ENCODE data around the gene ZBTB7B.

ZBTB7B gene

GRCh38 chr1:155008015-155008941, 5.7 kb downstream of the ZBTB7B start (continued):
- TF ChIP-seq SP3 (tag by site-specific recombination; IDR thresholded peaks at IDR 0.05) (peak; percentile 46), ZFP69B (tag by site-specific recombination; IDR thresholded peaks at IDR 0.05) (0 out of 2 replicates have a peak, but pooled peaks have one; percentile 23), GLIS2 (tag by site-specific recombination; IDR thresholded peaks at IDR 0.05) (peak; percentile 21; the same call in 1 of the 2 replicates), PRDM10 (tag by site-specific recombination; IDR thresholded peaks at IDR 0.05) (peak; percentile 49), TCF7L2 (IDR thresholded peaks at IDR 0.05; ENCODE audit: borderline replicate concordance, low read depth, low read length) (no peak), ZFHX2 (tag by site-specific recombination; conservative IDR thresholded peaks at IDR 0.05) (peak; percentile 63), ZNF596 (tag by site-specific recombination; IDR thresholded peaks at IDR 0.05) (no peak), SP2 (tag by site-specific recombination; IDR thresholded peaks at IDR 0.05) (peak; percentile 35)

- CTCF ChIA-PET = interaction anchor here (0.5 to 1.1 kb wide), 3 partner anchors 14 to 82 kb away, joined by 3 to 4 read pairs (median 3); no protein-coding TSS in a partner anchor
- Histone ChIP-seq H3K4me3 (ENCODE audit: low read depth, low read length) (no peak overlapping the region), H3K9me3 (ENCODE audit: control insufficient read depth, insufficient read depth, low read depth, low read length) (no peaks in the 10 kb centered on the region), H3K36me3 (ENCODE audit: control insufficient read depth in 2 of 2, insufficient read depth in 1 of 2, low read length in 2 of 2) (peaks cover 0 to 12% of the 10 kb centered on the region in 2 experiments; a peak in 1 of 3 replicates), H3K4me1 (ENCODE audit: control insufficient read depth, insufficient read depth, low read length) (peaks cover 14% of the 10 kb centered on the region), H3K27ac (ENCODE audit: extremely low read depth, low read depth, low read length) (no peak overlapping the region)
- TF ChIP-seq HOXA7 (CRISPR knock-in tag; IDR thresholded peaks at IDR 0.05; ENCODE audit: borderline replicate concordance) (no peak), ZNF404 (tag by site-specific recombination; IDR thresholded peaks at IDR 0.05) (no peak), GLI2 (tag by site-specific recombination; IDR thresholded peaks at IDR 0.05; ENCODE audit: borderline replicate concordance, low read depth) (no peak), ZNF776 (tag by site-specific recombination; IDR thresholded peaks at IDR 0.05; ENCODE audit: borderline replicate concordance) (no peak), ZNF707 (tag by site-specific recombination; IDR thresholded peaks at IDR 0.05) (no peak), ZNF416 (tag by site-specific recombination; IDR thresholded peaks at IDR 0.05) (no peak), ZNF433 (tag by site-specific recombination; IDR thresholded peaks at IDR 0.05; ENCODE audit: low read depth) (no peak), ZNF169 (tag by site-specific recombination; IDR thresholded peaks at IDR 0.05) (no peak), TCF7L2 (IDR thresholded peaks at IDR 0.05; ENCODE audit: borderline replicate concordance, low read depth, low read length) (no peak), ZBTB20 (tag by site-specific recombination; IDR thresholded peaks at IDR 0.05) (no peak), GLIS1 (tag by site-specific recombination; IDR thresholded peaks at IDR 0.05) (no peak), PRDM2 (tag by site-specific recombination; IDR thresholded peaks at IDR 0.05; ENCODE audit: borderline replicate concordance) (no peak)
- POLR2A ChIA-PET = no interaction called here
Measured at GRCh38 chr1:155009221-155009711, 6.7 kb downstream of the ZBTB7B start.

Data from HEK293 (cell line).